HG03039 (cell line): ENCODE data around the gene ECE2.

Experiments used
- ATAC-seq: cut with Tn5 transposase; IDR thresholded peaks from one replicate; pipeline ENCODE4 v1.9.1; 2021; ENCODE audit warnings: mild to moderate bottlenecking, moderate library complexity; ENCODE audit not compliant: unreplicated experiment

Gene ECE2

DNA sequence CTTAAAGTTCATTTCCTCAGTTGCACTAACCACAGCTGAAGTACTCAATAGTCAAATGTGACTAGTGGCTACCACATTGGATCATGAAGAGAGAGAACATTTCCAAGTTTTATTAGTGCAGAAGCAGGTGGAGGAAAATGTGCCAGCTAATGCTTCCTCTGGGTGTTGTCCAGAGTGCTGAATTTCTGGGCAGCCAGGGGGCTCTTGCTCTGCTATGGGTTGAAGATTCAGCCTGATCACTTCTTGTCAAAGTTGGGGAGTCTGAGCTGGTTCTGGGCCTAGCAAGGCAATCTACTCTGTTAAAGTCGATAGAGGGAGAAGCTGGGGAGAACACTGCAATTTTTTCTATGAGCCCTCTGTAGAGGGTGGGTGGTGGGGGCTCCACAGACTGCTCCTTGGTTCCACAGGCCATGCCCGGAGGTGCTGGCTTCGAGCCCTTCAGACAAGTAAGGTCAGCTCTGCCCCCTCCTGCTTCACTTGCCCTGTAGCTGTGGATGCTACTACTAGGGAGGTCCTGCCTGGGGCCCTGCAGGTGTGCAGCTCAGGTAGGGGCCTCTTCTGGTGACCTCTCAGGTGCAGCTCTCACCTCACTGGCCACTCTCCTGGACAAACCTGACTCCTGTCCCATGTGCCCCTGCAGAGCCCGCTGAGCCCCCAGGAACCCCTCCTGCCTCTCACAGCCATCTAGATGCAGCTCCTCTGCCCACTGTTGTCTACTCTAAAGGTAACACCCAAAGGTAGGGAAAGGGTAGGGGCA lies 35.3 kb upstream of the ECE2 start:
- no peak for ATAC-seq

DNA sequence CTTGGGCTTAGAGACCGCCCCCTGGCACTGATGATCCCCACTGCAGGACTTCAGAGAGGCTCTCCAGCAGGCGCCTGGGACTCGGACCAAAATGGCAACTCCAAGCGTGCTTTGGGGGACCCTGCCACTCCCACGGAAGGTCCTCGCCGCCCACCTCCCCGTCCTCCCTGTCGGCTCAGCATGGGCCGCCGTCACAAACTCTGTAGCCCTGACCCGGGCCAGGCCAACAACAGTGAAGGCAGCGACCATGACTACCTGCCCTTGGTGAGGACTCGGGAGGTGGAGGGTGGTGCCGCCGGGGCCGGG lies 34.7 kb upstream of the ECE2 start:
- ATAC-seq: no peak

DNA sequence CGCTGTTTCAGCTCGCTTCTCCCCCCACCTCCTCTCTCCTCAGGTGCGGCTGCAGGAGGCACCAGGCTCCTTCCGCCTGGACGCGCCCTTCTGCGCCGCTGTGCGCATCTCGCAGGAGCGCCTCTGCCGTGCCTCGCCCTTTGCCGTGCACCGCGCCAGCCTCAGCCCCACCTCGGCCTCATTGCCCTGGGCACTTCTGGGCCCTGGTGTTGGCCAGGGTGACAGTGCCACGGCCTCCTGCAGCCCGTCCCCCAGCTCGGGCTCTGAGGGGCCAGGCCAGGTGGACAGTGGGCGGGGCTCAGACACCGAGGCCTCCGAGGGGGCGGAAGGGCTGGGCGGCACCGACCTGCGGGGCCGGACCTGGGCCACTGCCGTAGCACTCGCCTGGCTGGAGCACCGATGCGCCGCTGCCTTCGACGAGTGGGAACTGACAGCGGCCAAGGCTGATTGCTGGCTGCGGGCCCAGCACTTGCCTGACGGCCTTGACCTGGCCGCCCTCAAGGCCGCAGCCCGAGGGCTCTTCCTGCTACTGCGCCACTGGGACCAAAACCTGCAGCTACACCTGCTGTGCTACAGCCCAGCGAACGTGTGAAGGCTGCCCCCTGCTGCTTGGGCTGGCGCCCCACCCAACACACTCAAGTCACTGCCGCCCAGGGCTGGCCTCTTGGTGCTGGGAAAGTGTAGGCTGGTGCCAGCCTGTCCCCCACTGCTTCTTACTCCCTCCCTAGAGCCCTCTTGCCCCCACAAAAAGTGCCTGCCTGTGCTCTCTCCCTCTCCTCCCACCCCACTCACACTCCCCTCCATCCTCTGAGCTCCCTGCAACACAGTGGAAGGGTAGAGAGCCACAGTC lies 34.1 kb upstream of the ECE2 start:
- ATAC-seq: no peak

DNA sequence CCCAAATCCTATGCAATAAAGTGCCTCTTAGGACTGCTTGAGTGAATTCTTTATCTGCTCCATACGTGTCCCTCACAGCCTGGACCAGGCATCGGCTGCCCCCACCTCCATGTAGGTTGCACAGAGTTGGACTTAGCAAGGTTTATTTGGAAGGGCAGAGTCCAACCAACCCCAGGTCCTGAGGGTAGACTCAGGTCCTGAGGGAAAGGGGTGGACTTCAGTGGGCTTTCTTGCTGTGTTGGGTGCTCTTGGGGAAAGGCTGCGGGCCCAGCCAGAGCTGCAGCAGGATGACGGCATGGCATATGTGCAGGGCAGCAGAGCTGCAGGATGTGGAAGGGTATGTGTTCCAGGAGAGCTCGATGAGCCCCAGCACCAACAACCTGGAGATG lies 33.5 kb upstream of the ECE2 start:
- ATAC-seq: no peak

DNA sequence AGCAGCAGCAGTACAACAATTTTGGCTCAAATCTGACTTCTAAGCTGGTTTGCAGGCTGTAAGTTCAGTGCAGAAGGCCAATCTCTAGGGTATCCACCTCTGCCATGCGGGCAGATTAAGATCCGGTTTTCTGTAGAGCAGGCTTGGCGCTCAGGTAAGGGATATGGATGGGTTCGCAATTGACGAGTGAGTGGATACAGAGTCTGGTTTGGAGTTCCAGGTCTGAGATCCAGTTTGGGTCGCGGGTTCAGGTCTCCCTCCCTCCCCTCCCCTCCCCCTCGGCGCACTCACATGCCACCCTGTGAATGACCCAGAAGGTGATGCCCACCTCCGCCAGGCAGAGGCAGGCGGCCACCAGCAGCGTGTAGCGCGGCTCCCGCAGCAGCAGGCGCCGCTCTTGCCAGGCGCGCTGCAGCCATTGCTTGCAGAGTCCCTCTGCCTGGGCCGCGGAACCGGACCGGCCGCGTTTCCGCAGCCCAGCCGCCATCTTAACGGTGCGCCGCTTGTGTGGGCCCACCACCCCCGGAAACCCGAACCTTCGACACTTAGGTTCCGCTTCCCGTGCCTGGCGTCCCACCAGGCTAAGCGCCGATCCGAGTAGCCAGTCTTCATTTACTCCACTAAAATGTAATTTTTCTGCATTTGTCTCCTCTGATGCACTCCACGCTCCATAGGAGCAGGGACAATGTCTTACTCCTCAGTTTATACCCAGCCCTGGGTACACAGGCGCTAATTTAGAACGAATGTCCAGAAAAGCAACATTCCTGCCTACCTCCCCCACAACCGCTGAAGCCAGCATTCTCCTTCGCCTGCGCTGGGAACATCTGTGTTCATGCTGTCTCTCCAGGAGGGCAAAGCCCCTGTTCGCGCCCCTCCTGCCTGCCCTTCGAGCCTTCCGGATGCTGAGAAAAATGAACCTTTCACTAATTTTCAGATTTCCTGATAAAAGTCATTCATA lies 27.1 kb upstream of the ECE2 start, which contains the start of gene ALG3:
ALG3 (minus strand) TSS at position 509 of the 958 bp plus-strand sequence; CDS start at position 487, 22 bp downstream.
- ATAC-seq: peak; percentile 57

DNA sequence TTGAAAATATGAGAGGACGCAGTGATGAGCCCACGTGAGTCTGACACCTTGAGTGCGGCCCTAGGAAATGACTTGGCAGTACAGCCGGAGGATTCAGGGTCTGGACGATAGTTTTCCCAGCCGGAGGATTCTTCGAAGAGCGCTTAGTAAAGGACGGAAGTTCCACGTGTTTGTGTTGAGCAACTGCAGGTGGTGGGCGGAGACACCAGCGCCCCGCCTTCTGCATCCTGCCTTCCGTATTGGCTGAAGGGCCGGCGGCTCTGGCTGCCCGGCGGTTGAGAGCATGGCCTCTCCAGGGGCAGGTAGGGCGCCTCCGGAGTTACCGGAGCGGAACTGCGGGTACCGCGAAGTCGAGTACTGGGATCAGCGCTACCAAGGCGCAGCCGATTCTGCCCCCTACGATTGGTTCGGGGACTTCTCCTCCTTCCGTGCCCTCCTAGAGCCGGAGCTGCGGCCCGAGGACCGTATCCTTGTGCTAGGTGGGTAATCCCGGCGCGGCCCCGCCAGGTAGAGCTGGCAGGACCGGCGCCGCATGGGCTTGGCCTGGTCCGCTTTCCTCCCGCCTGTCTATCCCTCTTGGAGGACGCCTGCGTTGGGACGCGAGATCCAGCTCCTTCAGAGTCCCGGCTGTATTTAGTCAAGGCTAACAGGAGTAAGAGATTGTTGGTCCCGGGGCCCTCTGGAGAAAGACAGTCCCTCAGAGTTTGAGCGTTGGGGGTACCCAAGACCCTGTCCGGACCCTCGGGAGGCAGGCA lies 26.2 kb upstream of the ECE2 start, which contains the start of gene EEF1AKMT4:
EEF1AKMT4 (plus strand) TSS at position 261 of the 755 bp plus-strand sequence; CDS start at position 284, 23 bp downstream.
- peak; percentile 81 for ATAC-seq

DNA sequence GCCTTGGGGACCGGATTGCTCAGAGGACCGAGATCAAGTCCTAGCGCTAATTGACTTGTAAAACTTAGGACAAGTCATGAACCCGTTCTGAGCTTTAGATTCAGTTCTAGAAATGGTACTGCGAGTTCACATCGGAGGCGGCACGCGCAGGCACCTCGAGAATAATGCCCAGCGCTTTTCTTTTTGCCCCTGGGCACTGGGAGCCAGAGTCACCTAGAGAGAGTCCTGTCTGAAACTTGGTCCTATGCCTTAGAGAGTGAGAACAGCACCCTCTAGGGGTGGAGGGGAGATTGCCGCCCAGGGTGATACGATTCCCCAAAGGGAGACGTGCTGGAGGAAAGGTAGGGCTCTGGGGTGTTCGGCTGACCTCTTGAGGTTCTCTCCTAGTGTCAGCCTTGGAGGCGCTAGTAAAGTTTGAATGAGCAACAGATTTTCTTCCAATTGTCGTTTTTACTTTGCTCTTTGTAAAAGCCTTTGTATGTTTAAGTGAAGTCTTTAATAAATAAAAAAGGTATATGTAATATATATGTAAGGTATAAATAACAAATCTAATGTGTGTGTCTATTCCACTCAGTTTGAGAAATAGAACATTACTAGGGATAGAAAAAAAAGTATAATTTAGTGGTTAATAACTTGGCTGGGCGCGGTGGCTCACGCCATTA lies 25.5 kb upstream of the ECE2 start:
- peak; percentile 55 for ATAC-seq

DNA sequence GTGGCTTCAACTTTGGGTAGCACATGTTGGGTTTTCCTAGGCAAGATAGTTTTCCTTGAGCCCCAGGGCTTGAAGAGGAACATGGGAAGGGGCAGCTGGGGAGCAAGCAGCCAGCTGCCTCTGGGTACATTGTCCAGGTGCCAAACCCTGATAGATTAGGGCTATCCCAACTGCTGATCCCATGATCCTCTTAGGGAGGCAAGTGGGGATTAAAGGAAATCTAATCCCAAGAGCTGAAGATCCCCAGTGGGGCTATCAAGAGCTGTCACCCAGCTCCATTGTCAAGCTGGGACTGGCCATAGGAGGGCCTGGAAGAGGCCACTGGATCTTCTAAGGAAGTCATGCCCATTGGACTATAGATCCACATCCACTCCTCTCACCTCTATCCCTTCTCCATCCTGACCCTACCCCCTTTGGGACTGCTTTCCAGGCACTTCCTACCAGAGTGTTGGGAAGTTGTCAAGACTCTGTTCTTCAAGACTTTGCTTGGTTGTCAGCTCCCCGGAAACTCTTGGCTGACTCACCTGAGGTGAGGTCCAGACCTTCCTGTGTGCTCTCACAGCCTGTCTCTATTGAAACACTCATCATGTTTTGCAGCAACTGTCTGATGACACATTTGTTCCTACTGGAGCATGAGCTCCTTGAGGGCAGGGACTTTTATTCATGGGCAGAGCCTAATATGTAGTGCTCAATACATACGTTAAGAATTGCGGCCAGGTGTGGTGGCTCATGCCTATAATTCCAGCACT lies 20.4 kb upstream of the ECE2 start:
- no peak for ATAC-seq

DNA sequence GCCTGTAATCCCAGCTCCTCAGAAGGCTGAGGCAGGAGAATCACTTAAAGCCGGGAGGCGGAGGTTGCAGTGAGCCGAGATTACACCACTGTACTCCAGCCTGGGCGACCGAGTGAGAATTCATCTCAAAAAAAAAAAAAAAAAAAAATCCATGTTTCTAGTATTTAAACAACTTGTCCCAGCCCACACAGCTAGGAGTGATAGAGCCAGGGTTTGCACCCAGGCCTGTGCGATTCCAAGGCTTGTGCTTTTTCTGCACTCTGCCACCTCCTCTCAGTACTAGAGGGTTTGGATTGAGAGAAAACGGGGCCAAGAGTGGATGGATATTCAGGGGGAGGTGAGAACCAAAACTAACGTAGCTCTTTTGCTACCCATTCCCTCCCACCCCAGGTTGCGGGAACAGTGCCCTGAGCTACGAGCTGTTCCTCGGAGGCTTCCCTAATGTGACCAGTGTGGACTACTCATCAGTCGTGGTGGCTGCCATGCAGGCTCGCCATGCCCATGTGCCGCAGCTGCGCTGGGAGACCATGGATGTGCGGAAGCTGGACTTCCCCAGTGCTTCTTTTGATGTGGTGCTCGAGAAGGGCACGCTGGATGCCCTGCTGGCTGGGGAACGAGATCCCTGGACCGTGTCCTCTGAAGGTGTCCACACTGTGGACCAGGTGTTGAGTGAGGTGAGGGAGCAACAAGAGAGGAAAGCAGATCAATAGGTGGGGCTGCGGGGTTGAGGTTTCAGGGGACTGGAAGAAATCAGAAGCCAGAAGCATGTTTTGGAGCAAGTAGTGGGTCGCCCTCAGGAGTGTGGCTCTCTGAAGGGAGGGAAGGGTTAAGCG lies 18.5 kb upstream of the ECE2 start:
- ATAC-seq: no peak

DNA sequence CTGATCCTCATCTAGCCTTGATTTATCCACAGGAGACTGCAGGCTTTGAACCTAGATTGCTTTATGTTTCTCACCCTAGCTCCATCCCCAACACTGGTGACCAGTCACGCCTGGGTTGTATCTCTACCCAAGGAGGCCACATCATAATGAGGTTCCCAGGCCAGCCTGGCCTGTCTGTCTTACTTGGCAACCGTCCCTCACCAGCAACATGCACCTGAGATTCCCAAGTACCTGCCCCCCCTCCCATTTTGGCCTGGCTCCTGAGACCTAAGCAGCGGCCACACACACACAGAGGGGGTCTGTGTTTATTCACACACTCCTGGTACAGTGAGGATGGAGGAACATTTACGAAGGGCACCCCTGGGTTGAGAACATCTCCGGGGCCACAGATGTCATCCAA lies 16.9 kb upstream of the ECE2 start:
- no peak for ATAC-seq

DNA sequence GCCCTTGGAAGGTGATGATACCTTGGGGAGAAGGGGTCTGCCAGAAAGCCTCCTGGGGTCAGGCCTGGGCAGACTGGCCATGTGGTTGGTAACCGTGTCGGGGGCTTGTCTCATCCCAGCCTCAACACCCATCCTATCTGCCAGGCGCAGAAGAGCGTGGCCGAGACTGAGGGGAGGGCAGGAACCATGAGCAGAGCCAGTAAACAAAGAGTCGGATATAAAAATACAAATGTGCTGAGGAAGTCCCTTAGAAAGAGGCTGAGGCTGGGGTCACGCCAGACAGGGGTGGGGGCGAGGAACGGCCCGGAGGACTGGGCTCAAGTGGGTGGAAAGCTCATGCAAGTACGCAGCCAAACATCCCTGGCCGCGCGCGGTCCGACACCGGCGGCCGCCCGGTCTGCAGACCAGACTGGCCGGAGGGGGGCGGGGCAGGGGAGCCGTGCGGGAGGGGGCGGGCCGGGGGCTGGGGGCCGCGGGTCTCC lies 16.4 kb upstream of the ECE2 start:
- no peak for ATAC-seq

DNA sequence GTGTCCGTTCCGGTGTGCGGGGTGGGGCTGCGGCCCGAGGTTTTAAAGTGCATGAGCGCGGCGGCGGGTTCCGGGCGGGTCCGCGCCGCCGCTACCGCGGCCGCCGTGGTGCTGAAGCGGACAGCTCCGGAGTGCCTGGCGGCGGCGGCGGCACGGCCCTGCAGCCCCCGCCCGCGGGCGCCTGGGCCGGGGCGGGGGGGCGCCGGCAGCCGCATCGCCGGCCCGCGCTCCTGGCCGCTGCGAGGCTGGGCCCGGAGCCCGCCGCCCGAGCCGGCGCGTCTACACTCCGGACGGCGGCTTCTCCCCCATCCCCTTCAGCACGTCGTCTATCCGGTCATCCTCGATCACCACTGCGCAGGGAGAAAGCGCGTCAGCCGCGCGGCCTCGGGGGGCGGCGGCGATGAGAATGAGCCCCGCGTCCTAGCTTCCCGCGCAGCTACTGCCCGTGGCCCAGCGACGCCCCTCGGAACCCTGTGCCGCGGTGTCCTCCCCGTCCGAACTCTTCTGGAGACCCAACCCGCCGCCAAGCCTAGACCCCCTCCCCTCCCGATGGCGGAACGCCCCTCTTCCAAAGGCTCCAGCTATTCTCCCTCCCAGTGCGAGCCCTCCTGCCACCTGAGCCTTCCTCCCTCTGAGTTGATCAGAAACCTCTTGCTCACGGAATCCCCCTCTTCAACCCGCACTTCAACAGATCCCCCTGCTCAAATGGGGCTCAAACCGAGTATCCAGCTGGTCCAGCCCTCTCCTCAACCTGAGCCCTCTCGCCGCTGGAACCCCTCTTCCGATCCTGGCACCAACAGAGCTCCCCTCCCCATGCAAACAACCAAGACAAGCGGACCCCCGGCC lies 15.7 kb upstream of the ECE2 start:
- ATAC-seq: no peak

DNA sequence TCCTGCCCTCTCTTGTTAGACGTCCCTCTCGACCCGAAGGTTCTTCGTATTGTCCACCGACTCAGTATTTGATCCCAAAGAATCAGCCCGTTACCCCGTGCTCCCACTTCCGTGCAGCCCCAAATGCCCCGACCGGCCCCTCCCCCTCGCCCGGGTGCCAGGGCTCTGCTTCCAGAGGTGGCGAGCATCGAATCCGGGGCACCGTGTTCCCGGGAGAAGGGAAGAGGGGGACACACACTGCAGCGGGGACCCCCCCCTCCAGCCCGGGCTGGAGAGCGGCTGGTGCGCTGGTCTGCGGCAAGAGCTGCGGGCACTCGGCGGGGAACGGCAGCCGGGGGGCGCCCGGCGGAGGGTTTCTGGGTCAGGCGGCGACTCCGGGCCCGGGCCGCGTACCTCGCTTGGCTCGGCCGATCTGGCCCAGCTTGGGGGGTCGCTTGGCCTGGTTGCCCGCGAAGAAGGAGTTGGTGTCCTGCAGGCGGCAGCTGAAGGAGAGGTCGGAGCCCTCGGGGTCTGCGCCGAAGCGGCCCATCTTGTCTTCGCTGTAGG lies 15.0 kb upstream of the ECE2 start:
- no peak for ATAC-seq

DNA sequence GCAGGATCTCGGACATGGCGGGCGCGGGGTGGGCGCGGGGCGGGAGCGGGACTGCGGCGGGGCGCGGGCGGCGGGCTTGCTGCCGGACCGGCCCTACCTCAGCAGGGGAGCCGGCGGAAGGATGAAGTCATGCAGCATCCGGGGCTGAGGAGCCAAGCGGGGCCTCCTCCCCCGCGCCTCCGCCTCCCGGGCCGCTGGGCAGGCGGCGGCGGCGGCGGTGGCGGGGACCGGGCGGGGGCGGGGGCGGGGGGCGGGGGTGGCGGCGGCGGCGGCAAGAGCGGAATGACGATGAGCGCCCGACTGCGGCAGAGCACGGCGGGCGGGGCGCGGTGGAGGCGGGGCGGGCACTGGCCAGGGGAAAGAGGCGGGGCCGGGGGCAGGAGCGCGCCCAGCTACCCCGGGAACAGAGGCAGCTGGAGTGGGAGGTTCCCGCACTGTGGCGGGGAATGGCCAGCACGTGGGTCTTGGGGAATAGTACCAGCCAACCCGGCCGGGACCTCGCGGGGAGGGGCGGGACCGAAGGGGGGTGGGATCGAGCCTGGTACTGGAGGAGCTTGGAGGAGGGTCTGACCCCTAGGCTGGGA lies 14.5 kb upstream of the ECE2 start, which contains the start of gene CAMK2N2:
CAMK2N2 (minus strand) TSS at position 284 of the 584 bp plus-strand sequence; CDS start at position 16, 268 bp downstream.
- ATAC-seq: no peak

DNA sequence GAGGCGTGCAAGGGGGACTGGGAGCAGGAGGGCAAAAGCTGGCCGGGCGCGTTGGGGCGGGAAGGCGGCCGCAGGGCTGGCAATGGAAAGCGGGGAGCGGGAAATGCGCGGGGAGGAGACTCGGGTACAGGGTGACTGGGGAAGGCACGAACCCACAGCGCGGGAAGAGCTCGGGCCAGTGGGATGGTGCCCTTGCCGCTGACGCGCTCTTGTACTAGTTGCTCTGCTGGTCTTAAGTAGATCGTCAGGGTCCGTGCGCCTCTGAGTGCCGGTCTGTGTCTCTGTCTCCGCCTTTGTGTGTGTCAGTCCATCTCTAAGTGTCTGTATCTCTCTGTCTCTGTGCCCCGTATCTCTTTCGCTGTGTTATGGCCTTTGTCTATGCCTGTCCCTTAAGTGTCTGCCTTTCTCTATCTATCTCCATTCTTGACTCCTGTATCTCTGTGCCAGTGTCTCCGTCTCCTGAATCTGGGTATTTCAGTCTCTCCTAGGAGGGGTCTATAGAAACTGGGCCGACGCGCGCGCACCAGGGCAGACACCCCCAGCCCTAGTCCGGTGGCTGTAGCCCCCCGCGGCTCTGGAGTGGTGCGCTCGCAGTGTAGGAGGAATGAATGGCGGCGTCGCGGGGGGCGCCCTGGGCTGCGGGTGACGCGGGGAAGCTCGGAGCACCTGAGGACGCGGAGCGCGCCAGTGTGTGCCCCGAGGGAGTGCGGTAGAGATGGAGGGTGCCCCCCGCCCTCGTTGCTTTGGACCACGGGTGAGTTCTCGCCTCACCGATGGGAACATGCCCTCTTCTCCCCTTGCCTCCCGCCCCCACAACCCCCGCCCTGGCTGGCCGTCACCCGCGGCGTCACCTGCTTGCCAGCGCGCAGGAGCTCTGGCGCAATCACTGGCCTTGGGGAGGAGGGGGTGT lies 13.7 kb upstream of the ECE2 start:
- ATAC-seq: no peak
